HepG2 (cell line): ENCODE measurements around the gene SPACA4. TPM values are rescaled to one million over a fixed set of nuclear protein-coding genes. Genes with fewer than 3 reads are reported as not detected.

Source experiments
- ESRRA ChIP-seq: sonication (generic); formaldehyde crosslinking; IDR thresholded peaks from 2 replicates; pipeline ENCODE4 v1.5.1; 2020; ENCODE audit warnings: mild to moderate bottlenecking, low read depth, missing genetic modification reagents
- GRHL1 ChIP-seq: sonication (generic); formaldehyde crosslinking; conservative IDR thresholded peaks from 2 replicates; pipeline ENCODE4 v1.8.0; 2022; ENCODE audit warnings: missing genetic modification reagents
- GZF1 ChIP-seq: sonication (generic); formaldehyde crosslinking; IDR thresholded peaks from 2 replicates; pipeline ENCODE4 v1.5.1; 2020; ENCODE audit warnings: mild to moderate bottlenecking, missing genetic modification reagents
- HMG20A ChIP-seq: IDR thresholded peaks from 2 replicates; pipeline ENCODE4 v1.6.1; 2016; ENCODE audit warnings: borderline replicate concordance
- IKZF1 ChIP-seq: fragments of 450-650 bp; IDR thresholded peaks from 2 replicates; pipeline ENCODE4 v1.7.1; 2016
- KAT7 ChIP-seq: IDR thresholded peaks from 2 replicates; pipeline ENCODE4 v1.6.1; 2018; ENCODE audit warnings: borderline replicate concordance, missing compliant biosample characterization
- RCOR2 ChIP-seq: IDR thresholded peaks from 2 replicates; pipeline ENCODE4 v1.6.1; 2016; ENCODE audit warnings: missing biosample characterization, missing genetic modification reagents
- REPIN1 ChIP-seq: sonication (generic); formaldehyde crosslinking; IDR thresholded peaks from 2 replicates; pipeline ENCODE4 v1.8.0; 2022; ENCODE audit warnings: missing genetic modification reagents, low read depth, mild to moderate bottlenecking, borderline replicate concordance
- RFX3 ChIP-seq: IDR thresholded peaks from 2 replicates; pipeline ENCODE4 v1.6.1; 2016; ENCODE audit warnings: missing biosample characterization, missing genetic modification reagents
- RORA ChIP-seq: sonication (generic); formaldehyde crosslinking; IDR thresholded peaks from 2 replicates; pipeline ENCODE4 v1.5.0; 2020; ENCODE audit warnings: mild to moderate bottlenecking, missing genetic modification reagents, moderate library complexity
- TGIF2 ChIP-seq: IDR thresholded peaks from 2 replicates; pipeline ENCODE4 v1.6.1; 2016; ENCODE audit warnings: control low read depth, missing compliant biosample characterization
- THAP7 ChIP-seq: sonication (generic); formaldehyde crosslinking; IDR thresholded peaks from 2 replicates; pipeline ENCODE4 v1.8.1; 2023; ENCODE audit warnings: mild to moderate bottlenecking, missing genetic modification reagents
- TOPORS ChIP-seq: sonication (generic); formaldehyde crosslinking; IDR thresholded peaks from 2 replicates; pipeline ENCODE4 v1.8.0; 2023; ENCODE audit warnings: mild to moderate bottlenecking, missing genetic modification reagents
- ZBTB42 ChIP-seq: sonication (generic); formaldehyde crosslinking; IDR thresholded peaks from 2 replicates; pipeline ENCODE4 v1.5.0; 2020; ENCODE audit warnings: mild to moderate bottlenecking, missing genetic modification reagents
- ZNF138 ChIP-seq: sonication (generic); formaldehyde crosslinking; IDR thresholded peaks from 2 replicates; pipeline ENCODE4 v1.5.0; 2020; ENCODE audit warnings: mild to moderate bottlenecking, low read depth, missing genetic modification reagents
- ZNF772 ChIP-seq: sonication (generic); formaldehyde crosslinking; IDR thresholded peaks from 2 replicates; pipeline ENCODE4 v1.5.0; 2020; ENCODE audit warnings: mild to moderate bottlenecking, missing genetic modification reagents
- ZNF777 ChIP-seq: sonication (generic); formaldehyde crosslinking; IDR thresholded peaks from 2 replicates; pipeline ENCODE4 v1.4.0; 2020; ENCODE audit warnings: missing genetic modification reagents
- ZNF83 ChIP-seq: sonication (generic); formaldehyde crosslinking; IDR thresholded peaks from 2 replicates; pipeline ENCODE4 v1.4.0; 2020; ENCODE audit warnings: missing genetic modification reagents, mild to moderate bottlenecking, borderline replicate concordance
- polyA plus RNA-seq, 8 experiments: library from polyadenylated mRNA; depleted of rRNA in 3 of 8; stranded (reverse) in 7 of 8; unstranded in 1 of 8; fragments of >200 nt; fragmentation: Illumina TruSeq in 4 of 8; extraction: Trizol in 4 of 8; gene quantifications; 2 replicates each; pipeline versions ENCODE4 v1.2.1 to v1.2.3, GENCODE V29; 2011 to 2016; ENCODE audit warnings: low read depth in 4 of 8, missing spikeins in 1 of 8, mixed read lengths in 1 of 8; ENCODE audit not compliant: insufficient read depth in 1 of 8
- total RNA-seq, 5 experiments: library from RNA; depleted of rRNA; stranded (reverse); fragments of >200 nt; fragmentation: Illumina TruSeq; extraction: Trizol; gene quantifications; 2 replicates each; pipeline ENCODE4 v1.2.3, GENCODE V29; 2016; ENCODE audit warnings: low read depth in 1 of 5
- TF ChIP-seq, protein P1 (sequence below): sonication (generic); formaldehyde crosslinking; IDR thresholded peaks from 2 replicates; pipeline ENCODE4 v1.4.0; 2020; ENCODE audit warnings: missing genetic modification reagents
- TF ChIP-seq, protein P2 (sequence below): sonication (generic); formaldehyde crosslinking; IDR thresholded peaks from 2 replicates; pipeline ENCODE4 v1.4.0; 2020; ENCODE audit warnings: low read depth, missing genetic modification reagents

SPACA4 gene
- total and polyA plus RNA-seq, 2 of the 13 experiments (the other 11 are each of a cell fraction or from before 2014, with no cell fraction given), result not detected

DNA sequence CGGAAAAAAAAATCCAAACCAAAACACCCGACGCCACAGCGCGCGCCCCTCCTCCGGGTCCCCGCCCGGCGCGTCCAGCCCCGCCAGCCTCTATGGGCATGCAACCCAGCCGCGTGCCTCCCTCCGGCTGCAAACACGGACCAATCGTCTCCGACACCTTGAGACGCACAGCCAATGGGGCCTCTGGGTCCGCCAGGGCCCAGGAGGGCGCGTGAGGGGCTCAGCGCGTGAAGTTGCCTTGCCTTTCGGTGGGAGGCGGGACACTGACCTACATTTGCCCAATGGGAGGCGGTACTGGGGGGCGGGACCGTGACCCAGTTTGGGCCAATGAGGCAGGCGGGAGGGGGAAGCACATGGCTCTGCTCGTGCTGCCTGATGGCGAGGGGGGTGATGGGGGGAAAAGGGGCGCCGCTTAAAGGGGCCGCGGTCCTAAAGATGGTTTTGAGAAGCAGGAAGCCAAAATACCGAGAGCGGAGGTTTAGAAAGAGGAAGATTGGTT is 31.0 kb downstream of the SPACA4 start (continued):
- TF ChIP-seq, protein P1, sequence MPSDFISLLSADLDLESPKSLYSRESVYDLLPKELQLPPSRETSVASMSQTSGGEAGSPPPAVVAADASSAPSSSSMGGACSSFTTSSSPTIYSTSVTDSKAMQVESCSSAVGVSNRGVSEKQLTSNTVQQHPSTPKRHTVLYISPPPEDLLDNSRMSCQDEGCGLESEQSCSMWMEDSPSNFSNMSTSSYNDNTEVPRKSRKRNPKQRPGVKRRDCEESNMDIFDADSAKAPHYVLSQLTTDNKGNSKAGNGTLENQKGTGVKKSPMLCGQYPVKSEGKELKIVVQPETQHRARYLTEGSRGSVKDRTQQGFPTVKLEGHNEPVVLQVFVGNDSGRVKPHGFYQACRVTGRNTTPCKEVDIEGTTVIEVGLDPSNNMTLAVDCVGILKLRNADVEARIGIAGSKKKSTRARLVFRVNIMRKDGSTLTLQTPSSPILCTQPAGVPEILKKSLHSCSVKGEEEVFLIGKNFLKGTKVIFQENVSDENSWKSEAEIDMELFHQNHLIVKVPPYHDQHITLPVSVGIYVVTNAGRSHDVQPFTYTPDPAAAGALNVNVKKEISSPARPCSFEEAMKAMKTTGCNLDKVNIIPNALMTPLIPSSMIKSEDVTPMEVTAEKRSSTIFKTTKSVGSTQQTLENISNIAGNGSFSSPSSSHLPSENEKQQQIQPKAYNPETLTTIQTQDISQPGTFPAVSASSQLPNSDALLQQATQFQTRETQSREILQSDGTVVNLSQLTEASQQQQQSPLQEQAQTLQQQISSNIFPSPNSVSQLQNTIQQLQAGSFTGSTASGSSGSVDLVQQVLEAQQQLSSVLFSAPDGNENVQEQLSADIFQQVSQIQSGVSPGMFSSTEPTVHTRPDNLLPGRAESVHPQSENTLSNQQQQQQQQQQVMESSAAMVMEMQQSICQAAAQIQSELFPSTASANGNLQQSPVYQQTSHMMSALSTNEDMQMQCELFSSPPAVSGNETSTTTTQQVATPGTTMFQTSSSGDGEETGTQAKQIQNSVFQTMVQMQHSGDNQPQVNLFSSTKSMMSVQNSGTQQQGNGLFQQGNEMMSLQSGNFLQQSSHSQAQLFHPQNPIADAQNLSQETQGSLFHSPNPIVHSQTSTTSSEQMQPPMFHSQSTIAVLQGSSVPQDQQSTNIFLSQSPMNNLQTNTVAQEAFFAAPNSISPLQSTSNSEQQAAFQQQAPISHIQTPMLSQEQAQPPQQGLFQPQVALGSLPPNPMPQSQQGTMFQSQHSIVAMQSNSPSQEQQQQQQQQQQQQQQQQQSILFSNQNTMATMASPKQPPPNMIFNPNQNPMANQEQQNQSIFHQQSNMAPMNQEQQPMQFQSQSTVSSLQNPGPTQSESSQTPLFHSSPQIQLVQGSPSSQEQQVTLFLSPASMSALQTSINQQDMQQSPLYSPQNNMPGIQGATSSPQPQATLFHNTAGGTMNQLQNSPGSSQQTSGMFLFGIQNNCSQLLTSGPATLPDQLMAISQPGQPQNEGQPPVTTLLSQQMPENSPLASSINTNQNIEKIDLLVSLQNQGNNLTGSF, result no peak; the same call in 1 of the 2 replicates
- TF ChIP-seq KAT7 (CRISPR knock-in tag), result no peak
- TF ChIP-seq ZNF772 (CRISPR knock-in tag), result peak; percentile 57; the same call in 1 of the 2 replicates
- no peak; the same call in 1 of the 2 replicates for TF ChIP-seq REPIN1 (CRISPR knock-in tag)
- peak; percentile 87 for TF ChIP-seq ZNF138
- TF ChIP-seq IKZF1, result no peak
- TF ChIP-seq GRHL1 (CRISPR knock-in tag), result no peak
- peak; percentile 84; the same call in 1 of the 2 replicates for TF ChIP-seq ZNF83
- TF ChIP-seq, protein P2, sequence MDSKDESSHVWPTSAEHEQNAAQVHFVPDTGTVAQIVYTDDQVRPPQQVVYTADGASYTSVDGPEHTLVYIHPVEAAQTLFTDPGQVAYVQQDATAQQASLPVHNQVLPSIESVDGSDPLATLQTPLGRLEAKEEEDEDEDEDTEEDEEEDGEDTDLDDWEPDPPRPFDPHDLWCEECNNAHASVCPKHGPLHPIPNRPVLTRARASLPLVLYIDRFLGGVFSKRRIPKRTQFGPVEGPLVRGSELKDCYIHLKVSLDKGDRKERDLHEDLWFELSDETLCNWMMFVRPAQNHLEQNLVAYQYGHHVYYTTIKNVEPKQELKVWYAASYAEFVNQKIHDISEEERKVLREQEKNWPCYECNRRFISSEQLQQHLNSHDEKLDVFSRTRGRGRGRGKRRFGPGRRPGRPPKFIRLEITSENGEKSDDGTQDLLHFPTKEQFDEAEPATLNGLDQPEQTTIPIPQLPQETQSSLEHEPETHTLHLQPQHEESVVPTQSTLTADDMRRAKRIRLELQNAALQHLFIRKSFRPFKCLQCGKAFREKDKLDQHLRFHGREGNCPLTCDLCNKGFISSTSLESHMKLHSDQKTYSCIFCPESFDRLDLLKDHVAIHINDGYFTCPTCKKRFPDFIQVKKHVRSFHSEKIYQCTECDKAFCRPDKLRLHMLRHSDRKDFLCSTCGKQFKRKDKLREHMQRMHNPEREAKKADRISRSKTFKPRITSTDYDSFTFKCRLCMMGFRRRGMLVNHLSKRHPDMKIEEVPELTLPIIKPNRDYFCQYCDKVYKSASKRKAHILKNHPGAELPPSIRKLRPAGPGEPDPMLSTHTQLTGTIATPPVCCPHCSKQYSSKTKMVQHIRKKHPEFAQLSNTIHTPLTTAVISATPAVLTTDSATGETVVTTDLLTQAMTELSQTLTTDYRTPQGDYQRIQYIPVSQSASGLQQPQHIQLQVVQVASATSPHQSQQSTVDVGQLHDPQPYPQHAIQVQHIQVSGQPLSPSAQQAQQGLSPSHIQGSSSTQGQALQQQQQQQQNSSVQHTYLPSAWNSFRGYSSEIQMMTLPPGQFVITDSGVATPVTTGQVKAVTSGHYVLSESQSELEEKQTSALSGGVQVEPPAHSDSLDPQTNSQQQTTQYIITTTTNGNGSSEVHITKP (CRISPR knock-in tag), result peak; percentile 23; the same call in 1 of the 2 replicates
- no peak for TF ChIP-seq TOPORS
- peak; percentile 66; the same call in 1 of the 2 replicates for TF ChIP-seq GZF1 (CRISPR knock-in tag)
- TF ChIP-seq ZBTB42 (CRISPR knock-in tag), result no peak
- TF ChIP-seq HMG20A, result 0 out of 2 replicates have a peak, but pooled peaks have one; percentile 12
- no peak for TF ChIP-seq RCOR2 (CRISPR knock-in tag)
- no peak for TF ChIP-seq ZNF777
- peak; percentile 87; the same call in 1 of the 2 replicates for TF ChIP-seq RORA (CRISPR knock-in tag)
- no peak for TF ChIP-seq RFX3 (CRISPR knock-in tag)
- TF ChIP-seq THAP7 (CRISPR knock-in tag), result peak; percentile 96; the same call in 1 of the 2 replicates
- TF ChIP-seq TGIF2 (CRISPR knock-in tag), result peak; percentile 82
- TF ChIP-seq ESRRA (CRISPR knock-in tag), result peak; percentile 69; the same call in 1 of the 2 replicates
